Common myeloid progenitor, CD34-positive (primary cell): ENCODE measurements around the gene H2AZ1.
A peak's percentile ranks its signal among the peaks of the same experiment; 100 is the strongest.

Experiments used
- CTCF ChIA-PET: fragments of 350-600 bp; sonication (Branson Sonifier 250); formaldehyde crosslinking; loops from one replicate; lab custom pipeline; 2021; ENCODE audit warnings: antibody characterized with exemption; lab: Charles Lee
- POLR2A ChIA-PET: fragments of 350-600 bp; sonication (Branson Sonifier 250); formaldehyde crosslinking; loops from one replicate; lab custom pipeline; 2021; ENCODE audit warnings: antibody characterized with exemption; lab: Charles Lee
- DNase-seq, 3 donors: peaks; one replicate each; pipeline versions ENCODE4 v3.0.0 to v3.0.0-alpha.2; 2013
- H3K27ac ChIP-seq, 2 experiments: 1 replicate in 1 of 2; 2 replicates in 1 of 2; pipeline ENCODE4 v1.7.0; 2013; ENCODE audit warnings: inconsistent platforms in 2 of 2, low read length in 2 of 2, mild to moderate bottlenecking in 2 of 2, low read depth in 1 of 2, moderate library complexity in 1 of 2; ENCODE audit not compliant: severe bottlenecking in 2 of 2, insufficient read depth in 1 of 2, poor library complexity in 1 of 2
- H3K27me3 ChIP-seq, 5 experiments: replicated peaks in 2 of 5; 1 replicate in 3 of 5; 2 replicates in 2 of 5; pipeline versions ENCODE4 v1.6.1 to v1.7.0; 2013; ENCODE audit warnings: low read length in 4 of 5, mild to moderate bottlenecking in 2 of 5, moderate library complexity in 2 of 5, inconsistent platforms in 1 of 5; ENCODE audit not compliant: insufficient read depth in 5 of 5, control insufficient read depth in 4 of 5
- H3K36me3 ChIP-seq, 4 experiments: 1 replicate in 2 of 4; 2 replicates in 2 of 4; pipeline versions ENCODE4 v1.6.1 to v1.7.0; 2013; ENCODE audit warnings: low read length in 3 of 4, control low read depth in 1 of 4, mild to moderate bottlenecking in 1 of 4; ENCODE audit not compliant: control insufficient read depth in 4 of 4, insufficient read depth in 4 of 4
- H3K4me1 ChIP-seq, 4 experiments: 1 replicate in 3 of 4; 2 replicates in 1 of 4; pipeline versions ENCODE4 v1.6.1 to v1.7.1; 2013; ENCODE audit warnings: low read length in 3 of 4, mild to moderate bottlenecking in 3 of 4, control low read depth in 1 of 4, inconsistent platforms in 1 of 4, moderate library complexity in 1 of 4; ENCODE audit not compliant: control insufficient read depth in 4 of 4, insufficient read depth in 4 of 4; ENCODE audit errors: control extremely low read depth in 1 of 4
- H3K4me3 ChIP-seq, 7 experiments: 1 replicate in 4 of 7; 2 replicates in 3 of 7; pipeline versions ENCODE4 v1.5.1 to v1.7.0; 2013; ENCODE audit warnings: mild to moderate bottlenecking in 7 of 7, low read length in 6 of 7, moderate library complexity in 6 of 7, inconsistent platforms in 2 of 7, low read depth in 2 of 7, control low read depth in 1 of 7; ENCODE audit not compliant: insufficient read depth in 4 of 7, control insufficient read depth in 1 of 7; ENCODE audit errors: extremely low read depth in 1 of 7
- H3K9me3 ChIP-seq, 5 experiments: 1 replicate in 4 of 5; 2 replicates in 1 of 5; pipeline versions ENCODE4 v1.6.1 to v1.7.1; 2013; ENCODE audit warnings: low read length in 4 of 5, mild to moderate bottlenecking in 2 of 5, inconsistent platforms in 1 of 5, low read depth in 1 of 5, moderate library complexity in 1 of 5; ENCODE audit not compliant: control insufficient read depth in 4 of 5, insufficient read depth in 2 of 5; ENCODE audit errors: control extremely low read depth in 1 of 5
- WGBS: methylation state at CpG from one replicate; pipeline ENCODE4 v1.1.5; 2013; ENCODE audit not compliant: insufficient coverage; 5-methylcytosine and 5-hydroxymethylcytosine counted together

Gene H2AZ1

DNA sequence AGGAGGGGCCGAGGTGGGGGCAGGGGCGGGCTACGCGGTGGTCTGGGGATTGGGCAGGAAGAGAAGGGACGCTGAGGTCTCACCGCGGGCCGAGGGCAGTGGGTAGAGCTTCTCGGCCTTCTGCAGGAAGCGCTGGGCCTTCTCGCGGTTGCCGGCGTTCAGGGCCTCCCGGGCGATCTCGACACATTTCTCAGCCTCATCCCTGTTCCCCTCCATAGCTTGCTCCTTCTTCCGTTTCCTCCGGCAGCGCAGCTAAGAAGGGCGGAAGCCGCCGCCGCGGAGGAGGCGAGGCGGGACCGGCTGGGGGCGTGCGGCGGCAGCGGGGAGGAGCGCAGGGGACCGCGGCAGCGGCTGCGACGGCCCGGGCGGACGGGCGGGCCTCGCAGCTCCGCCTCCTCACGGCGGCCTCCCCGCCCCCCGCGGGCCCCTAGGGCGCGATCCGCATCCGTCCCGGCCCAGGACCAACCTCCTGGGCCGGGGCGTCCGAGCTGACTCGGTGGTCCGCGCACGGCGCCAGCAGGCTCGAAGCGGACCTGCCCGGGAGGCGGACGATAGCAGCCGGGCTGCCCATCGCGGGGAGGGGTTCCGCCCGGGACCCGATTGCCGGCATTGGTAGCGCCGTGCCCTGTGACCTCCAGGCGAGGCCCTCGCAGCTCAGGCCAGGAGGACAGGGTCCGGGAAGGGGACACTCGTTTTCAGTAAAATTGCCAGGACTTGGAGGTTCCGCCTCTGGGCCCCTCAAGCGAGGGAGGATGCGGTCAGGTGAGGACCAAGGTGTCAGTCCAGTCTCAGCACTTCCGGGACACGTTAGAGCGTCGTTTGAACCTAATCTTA is 3.5 kb downstream of the H2AZ1 start, which contains the start of gene DNAJB14:
TSS of gene DNAJB14 (minus strand) at position 263 of the 834 bp plus-strand sequence. CDS start at position 216, 47 bp downstream.
- ChIA-PET CTCF (interaction anchor here (0.9 to 2.7 kb wide), 12 partner anchors 11 to 383 kb away, joined by 3 to 14 read pairs (median 4); partner anchors contain the start of genes LAMTOR3 and TRMT10A), POLR2A (interaction anchor here (1.8 kb wide), 1 partner anchor 53 kb away, joined by 10 read pairs; the partner anchor contains the start of gene LAMTOR3)
- H3K4me1 ChIP-seq: peaks cover 17 to 47% (median 30%) of the 10 kb centered on the region in 4 experiments
- peak within 1 kb of the TSS; percentile 84 to 91 for H3K27ac ChIP-seq
- 2% methylated on average over 86 of the region's 87 CpGs for WGBS
- H3K4me3 ChIP-seq: peak within 1 kb of the TSS; percentile 67 to 97 (median 85)
- H3K27me3 ChIP-seq: no peaks in the 10 kb centered on the region
- no peaks in the 10 kb centered on the region for H3K9me3 ChIP-seq
- peak; percentile 80 to 89 (median 85) for DNase-seq
- H3K36me3 ChIP-seq: peaks cover 2 to 22% (median 3%) of the 10 kb centered on the region in 4 experiments

DNA sequence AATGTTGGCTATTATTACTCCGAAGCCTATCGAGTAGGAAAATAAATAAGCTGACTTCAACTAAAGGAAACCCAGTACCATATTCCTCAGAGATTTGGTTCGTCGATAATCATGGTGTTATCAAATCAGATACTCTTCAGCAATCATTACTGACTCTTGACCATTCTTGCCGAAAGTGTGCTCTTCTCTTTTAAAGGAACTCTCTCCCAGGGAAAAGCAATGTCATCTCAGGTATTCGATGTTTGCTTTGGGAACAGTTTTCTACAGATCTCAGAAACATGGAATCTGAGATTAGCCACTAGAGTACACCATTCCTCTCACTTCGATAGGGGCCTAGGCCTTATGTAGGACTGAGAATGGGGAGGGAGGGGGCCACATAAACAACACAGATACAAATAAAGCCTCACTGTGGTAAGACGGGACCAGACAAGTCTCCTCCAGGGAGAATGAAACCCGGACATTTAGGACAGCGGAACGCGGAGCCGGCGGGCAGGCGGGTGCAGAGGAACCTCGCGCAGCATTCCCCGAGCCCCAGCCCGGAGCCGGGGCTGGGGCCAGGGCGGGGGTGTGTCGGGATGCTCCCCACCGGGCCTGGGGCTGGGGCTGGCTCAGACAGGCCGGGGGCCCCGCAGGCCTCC is 4.2 kb downstream of the H2AZ1 start:
- H3K4me1 ChIP-seq: peaks cover 13 to 42% (median 28%) of the 10 kb centered on the region in 4 experiments
- WGBS: 3% methylated on average over 23 of the region's 25 CpGs
- CTCF ChIA-PET: interaction anchor here (0.9 to 2.5 kb wide), 8 partner anchors 10 to 383 kb away, joined by 3 to 10 read pairs (median 6); partner anchors contain the start of gene TRMT10A
- peak; percentile 28 to 64 (median 46) for DNase-seq
- H3K27me3 ChIP-seq: no peaks in the 10 kb centered on the region
- no peaks in the 10 kb centered on the region for H3K9me3 ChIP-seq
- peak overlapping the region; percentile 67 to 97 (median 85) for H3K4me3 ChIP-seq
- H3K27ac ChIP-seq: peak overlapping the region; percentile 84 to 91
- H3K36me3 ChIP-seq: peaks cover 2 to 22% (median 3%) of the 10 kb centered on the region in 4 experiments
- POLR2A ChIA-PET: interaction anchor here (1.8 kb wide), 1 partner anchor 52 kb away, joined by 10 read pairs; the partner anchor contains the start of gene LAMTOR3

DNA sequence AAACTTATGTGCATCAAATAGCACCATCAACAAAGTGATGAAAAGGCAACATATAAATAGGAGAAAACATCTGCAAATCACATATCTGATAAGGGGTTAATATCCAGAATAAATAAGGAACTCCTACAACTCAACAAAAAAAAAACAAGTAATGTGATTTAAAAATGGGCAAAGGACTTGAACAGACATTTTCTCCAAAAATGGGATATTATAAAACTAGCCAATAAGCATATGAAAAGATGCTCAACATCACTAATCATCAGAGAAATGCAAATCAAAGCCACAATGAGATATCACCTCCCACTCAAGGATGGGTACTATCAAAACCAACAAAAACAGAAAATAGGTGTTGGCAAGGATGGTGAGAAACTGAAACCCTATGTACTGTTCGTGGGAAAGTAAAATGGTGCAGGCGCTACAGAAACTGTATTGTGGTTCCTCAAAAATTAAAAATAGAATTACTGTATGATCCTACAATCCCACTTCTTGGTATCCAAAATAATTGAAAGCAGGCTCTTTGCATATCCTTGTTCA is 6.1 kb downstream of the H2AZ1 start:
- Histone ChIP-seq H3K27me3 (no peaks in the 10 kb centered on the region), H3K36me3 (peaks cover 2 to 22% (median 5%) of the 10 kb centered on the region in 4 experiments), H3K9me3 (no peaks in the 10 kb centered on the region), H3K4me1 (peaks cover 13 to 38% (median 26%) of the 10 kb centered on the region in 4 experiments), H3K27ac (no peak overlapping the region), H3K4me3 (no peak overlapping the region)
- ChIA-PET POLR2A (no interaction called here), CTCF (interaction anchor here (1.7 kb wide), 1 partner anchor 132 kb away, joined by 5 read pairs; no protein-coding TSS in a partner anchor)
- WGBS: no CpG with 5 or more reads among the region's 2 CpGs
- no peak for DNase-seq

DNA sequence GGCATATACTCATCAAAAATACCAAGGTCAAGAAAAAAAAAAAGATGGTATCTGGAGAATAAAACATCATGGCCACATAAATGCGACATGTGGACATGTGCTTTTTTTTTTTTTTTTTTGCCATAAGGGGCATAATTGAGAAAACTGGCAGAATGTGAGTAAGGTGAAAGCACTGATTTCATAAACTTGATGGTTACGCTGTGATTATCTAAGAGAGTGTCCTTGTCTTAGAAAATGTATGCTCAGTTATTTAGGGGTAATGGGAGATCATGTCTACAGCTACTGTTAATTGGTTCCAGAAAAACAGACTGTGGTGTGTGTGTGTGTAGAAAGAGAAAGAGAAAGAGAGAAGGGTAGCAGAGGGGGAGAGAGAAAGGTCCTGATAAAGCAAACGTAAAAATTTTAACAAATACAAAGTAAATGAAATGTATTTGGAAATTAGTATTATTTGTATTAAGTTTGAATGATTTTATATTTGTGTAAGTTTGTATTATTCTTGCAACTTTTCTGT is 11.8 kb downstream of the H2AZ1 start:
- H3K36me3 ChIP-seq: peaks cover 3 to 29% (median 17%) of the 10 kb centered on the region in 4 experiments
- no peaks in the 10 kb centered on the region for H3K27me3 ChIP-seq
- CTCF ChIA-PET: interaction anchor here (1.2 kb wide), 1 partner anchor 10 kb away, joined by 5 read pairs; no protein-coding TSS in a partner anchor
- peak in 2 of 3 donors; percentile 15 to 23 for DNase-seq
- POLR2A ChIA-PET: no interaction called here
- peaks cover 0 to 31% (median 2%) of the 10 kb centered on the region in 5 experiments for H3K9me3 ChIP-seq
- no peak overlapping the region for H3K4me3 ChIP-seq
- H3K27ac ChIP-seq: no peak overlapping the region
- H3K4me1 ChIP-seq: peaks cover 0 to 1% (median 0%) of the 10 kb centered on the region in 4 experiments
- WGBS: 100% methylated on average over 2 of the region's 3 CpGs

DNA sequence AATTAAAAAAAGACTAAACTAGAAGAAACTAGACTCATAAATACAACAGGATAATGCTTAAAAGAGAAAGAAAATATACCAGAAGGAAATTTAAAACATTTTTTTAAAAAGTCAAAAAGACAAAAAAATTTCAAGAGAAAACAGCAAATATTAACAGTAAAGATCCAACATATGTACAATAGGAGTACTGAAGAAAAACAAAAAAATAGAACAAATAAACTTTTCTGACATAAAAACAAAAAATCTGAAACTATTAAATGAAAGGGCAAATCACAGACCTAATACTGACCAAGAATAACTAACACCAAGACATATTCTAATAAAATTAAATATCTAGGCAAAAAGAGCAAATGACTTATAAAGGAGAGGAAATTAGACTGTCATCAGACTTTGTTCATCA is 15.2 kb downstream of the H2AZ1 start:
- DNase-seq: peak; percentile 7 to 38 (median 28)
- Histone ChIP-seq H3K9me3 (peaks cover 0 to 34% (median 4%) of the 10 kb centered on the region in 5 experiments), H3K4me3 (no peak overlapping the region), H3K4me1 (no peaks in the 10 kb centered on the region), H3K27me3 (no peaks in the 10 kb centered on the region), H3K27ac (no peak overlapping the region), H3K36me3 (peaks cover 4 to 49% (median 19%) of the 10 kb centered on the region in 4 experiments)
- ChIA-PET CTCF (interaction anchor here (1.4 to 1.5 kb wide), 2 partner anchors 11 to 18 kb away, joined by 3 to 7 read pairs; partner anchors contain the start of gene DNAJB14), POLR2A (no interaction called here)

DNA sequence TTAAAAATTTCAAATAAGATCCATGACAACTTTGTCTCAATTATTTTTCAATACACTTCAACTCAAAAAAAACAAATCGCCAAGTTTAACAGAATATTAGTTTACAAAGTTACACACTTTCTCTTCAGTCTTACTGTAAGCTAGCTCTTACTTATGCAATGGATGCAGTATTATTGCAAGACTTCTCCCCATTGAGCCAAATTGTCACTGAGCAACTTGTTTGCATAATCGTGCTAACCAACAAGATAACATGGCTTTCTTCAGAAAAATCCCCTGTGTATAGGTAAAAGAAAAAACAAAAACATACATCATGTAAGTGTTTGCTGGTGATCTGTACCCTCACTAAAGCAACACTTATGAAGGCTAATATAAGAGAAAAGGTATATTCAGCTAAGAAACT is 22.5 kb downstream of the H2AZ1 start:
- WGBS: 100% methylated on average over 1 of the region's 2 CpGs

More for the DNA sequence above, 22.5 kb downstream of the H2AZ1 start:
- no peak overlapping the region for H3K4me3 ChIP-seq
- H3K27me3 ChIP-seq: no peaks in the 10 kb centered on the region
- H3K9me3 ChIP-seq: peaks cover 0 to 4% (median 0%) of the 10 kb centered on the region in 5 experiments
- no peak for DNase-seq
- H3K36me3 ChIP-seq: peaks cover 3 to 52% (median 21%) of the 10 kb centered on the region in 4 experiments
- ChIA-PET CTCF (interaction anchor here (1.1 to 1.7 kb wide), 4 partner anchors 13 to 21 kb away, joined by 4 to 6 read pairs (median 6); partner anchors contain the start of gene DNAJB14), POLR2A (interaction anchor here (1.0 kb wide), 1 partner anchor 21 kb away, joined by 3 read pairs; no protein-coding TSS in a partner anchor)
- no peak overlapping the region for H3K27ac ChIP-seq
- H3K4me1 ChIP-seq: peaks cover 0 to 5% (median 0%) of the 10 kb centered on the region in 4 experiments
